GM12878 (cell line): ENCODE data around the gene MCM6. TPM values are rescaled to one million over a fixed set of nuclear protein-coding genes. Genes with fewer than 3 reads are reported as not detected.

Experiments
- HCFC1 ChIP-seq: fragments of 150-350 bp; IDR thresholded peaks from 2 replicates; pipeline ENCODE4 v1.6.1; 2014; ENCODE audit warnings: low read length
- MAX ChIP-seq: IDR thresholded peaks from 2 replicates; pipeline ENCODE4 v1.6.1; 2012; ENCODE audit warnings: low read depth, low read length, improper control_type of control experiment
- MTA2 ChIP-seq: fragments of 450-650 bp; IDR thresholded peaks from 2 replicates; pipeline ENCODE4 v1.6.1; 2016; ENCODE audit warnings: low read depth, mild to moderate bottlenecking, moderate library complexity
- NR2C2 ChIP-seq: IDR thresholded peaks from 2 replicates; pipeline ENCODE4 v1.6.1; 2011; ENCODE audit warnings: borderline replicate concordance, low read depth; ENCODE audit not compliant: control insufficient read depth, insufficient read length
- SUPT20H ChIP-seq: IDR thresholded peaks from 2 replicates; pipeline ENCODE4 v1.6.1; 2011; ENCODE audit warnings: low read depth, mild to moderate bottlenecking, low read length, moderate library complexity, borderline replicate concordance; ENCODE audit not compliant: control insufficient read depth
- TCF3 ChIP-seq: IDR thresholded peaks from 2 replicates; pipeline ENCODE4 v1.6.1; 2012; ENCODE audit warnings: low read depth, mild to moderate bottlenecking, low read length, borderline replicate concordance; ENCODE audit not compliant: insufficient read depth
- ZNF622 ChIP-seq: fragments of 450-650 bp; IDR thresholded peaks from 2 replicates; pipeline ENCODE4 v1.6.1; 2017; ENCODE audit warnings: mild to moderate bottlenecking, inconsistent platforms
- polyA plus RNA-seq, 11 experiments: library from polyadenylated mRNA; depleted of rRNA in 4 of 11; unstranded in 6 of 11; stranded (reverse) in 5 of 11; fragments of >200 nt; fragmentation: Nextera tagmentation in 4 of 11; fragmentation: Illumina TruSeq in 1 of 11; extraction: Ambion mirVana in 4 of 11; extraction: Trizol in 1 of 11; gene quantifications; 1 replicate in 1 of 11; 2 replicates in 10 of 11; pipeline versions ENCODE4 v1.2.1 to v1.2.3, GENCODE V29; 2011 to 2016; ENCODE audit warnings: inconsistent platforms in 2 of 11, missing spikeins in 2 of 11, low read depth in 1 of 11
- total RNA-seq, 4 experiments: library from RNA; depleted of rRNA in 3 of 4; stranded (reverse); fragments of >200 nt in 3 of 4; fragmentation: Illumina TruSeq in 1 of 4; extraction: Trizol in 1 of 4; gene quantifications; 2 replicates each; pipeline versions ENCODE4 v1.2.1 to v1.2.3, GENCODE V29; 2013 to 2021
- TF ChIP-seq, protein P1 (sequence below): IDR thresholded peaks from 2 replicates; pipeline ENCODE4 v1.6.1; 2011; ENCODE audit warnings: low read depth, low read length, improper control_type of control experiment, borderline replicate concordance
- TF ChIP-seq, protein P2 (sequence below): fragments of 450-650 bp; IDR thresholded peaks from 2 replicates; pipeline ENCODE4 v1.6.1; 2016; ENCODE audit warnings: mild to moderate bottlenecking
- TF ChIP-seq, protein P3 (sequence below): fragments of 450-650 bp; IDR thresholded peaks from 2 replicates; pipeline ENCODE4 v1.6.1; 2017; ENCODE audit warnings: antibody characterized with exemption, mild to moderate bottlenecking, moderate library complexity
- TF ChIP-seq, protein P4 (sequence below), 3 experiments: IDR thresholded peaks in 2 of 3; conservative IDR thresholded peaks in 1 of 3; 2 replicates each; pipeline ENCODE4 v1.5.1; 2011; ENCODE audit warnings: low read depth in 3 of 3, low read length in 3 of 3, mild to moderate bottlenecking in 3 of 3, control low read depth in 2 of 3, moderate library complexity in 2 of 3, inconsistent platforms in 1 of 3, mixed read lengths in 1 of 3; ENCODE audit not compliant: control insufficient read depth in 2 of 3, insufficient read depth in 1 of 3; ENCODE audit errors: extremely low read depth in 1 of 3

MCM6 gene
- total and polyA plus RNA-seq, 10 of the 15 experiments (the other 5 are each of a cell fraction or from before 2014, with no cell fraction given), result 37.4 to 118 (median 82.2) TPM

DNA sequence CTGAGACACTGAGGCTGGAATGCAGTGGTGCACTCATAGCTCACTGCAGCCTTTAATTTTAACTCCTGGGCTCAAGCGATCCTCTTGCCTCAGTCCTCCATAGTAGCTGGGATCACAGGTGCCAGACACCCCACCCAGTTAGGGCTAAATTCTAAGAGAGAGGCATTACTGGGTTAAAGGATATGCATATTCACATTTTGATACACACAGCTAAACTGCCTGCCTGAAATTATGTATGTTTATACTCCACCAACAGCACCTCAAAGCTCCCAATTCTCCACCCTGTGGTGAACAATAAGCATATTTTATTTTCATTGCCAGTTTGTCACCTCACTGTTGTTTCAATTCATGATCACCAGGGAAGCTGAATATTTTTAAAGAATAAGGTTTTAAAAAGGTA lies 18.7 kb upstream of the MCM6 start (continued):
- TF ChIP-seq NR2C2 (no peak), HCFC1 (no peak), MTA2 (no peak), ZNF622 (no peak), SUPT20H (no peak), TCF3 (no peak), MAX (no peak)
- TF ChIP-seq, protein P1, sequence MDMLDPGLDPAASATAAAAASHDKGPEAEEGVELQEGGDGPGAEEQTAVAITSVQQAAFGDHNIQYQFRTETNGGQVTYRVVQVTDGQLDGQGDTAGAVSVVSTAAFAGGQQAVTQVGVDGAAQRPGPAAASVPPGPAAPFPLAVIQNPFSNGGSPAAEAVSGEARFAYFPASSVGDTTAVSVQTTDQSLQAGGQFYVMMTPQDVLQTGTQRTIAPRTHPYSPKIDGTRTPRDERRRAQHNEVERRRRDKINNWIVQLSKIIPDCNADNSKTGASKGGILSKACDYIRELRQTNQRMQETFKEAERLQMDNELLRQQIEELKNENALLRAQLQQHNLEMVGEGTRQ, result no peak
- TF ChIP-seq, protein P2, sequence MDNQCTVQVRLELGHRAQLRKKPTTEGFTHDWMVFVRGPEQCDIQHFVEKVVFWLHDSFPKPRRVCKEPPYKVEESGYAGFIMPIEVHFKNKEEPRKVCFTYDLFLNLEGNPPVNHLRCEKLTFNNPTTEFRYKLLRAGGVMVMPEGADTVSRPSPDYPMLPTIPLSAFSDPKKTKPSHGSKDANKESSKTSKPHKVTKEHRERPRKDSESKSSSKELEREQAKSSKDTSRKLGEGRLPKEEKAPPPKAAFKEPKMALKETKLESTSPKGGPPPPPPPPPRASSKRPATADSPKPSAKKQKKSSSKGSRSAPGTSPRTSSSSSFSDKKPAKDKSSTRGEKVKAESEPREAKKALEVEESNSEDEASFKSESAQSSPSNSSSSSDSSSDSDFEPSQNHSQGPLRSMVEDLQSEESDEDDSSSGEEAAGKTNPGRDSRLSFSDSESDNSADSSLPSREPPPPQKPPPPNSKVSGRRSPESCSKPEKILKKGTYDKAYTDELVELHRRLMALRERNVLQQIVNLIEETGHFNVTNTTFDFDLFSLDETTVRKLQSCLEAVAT, result no peak
- TF ChIP-seq, protein P3, sequence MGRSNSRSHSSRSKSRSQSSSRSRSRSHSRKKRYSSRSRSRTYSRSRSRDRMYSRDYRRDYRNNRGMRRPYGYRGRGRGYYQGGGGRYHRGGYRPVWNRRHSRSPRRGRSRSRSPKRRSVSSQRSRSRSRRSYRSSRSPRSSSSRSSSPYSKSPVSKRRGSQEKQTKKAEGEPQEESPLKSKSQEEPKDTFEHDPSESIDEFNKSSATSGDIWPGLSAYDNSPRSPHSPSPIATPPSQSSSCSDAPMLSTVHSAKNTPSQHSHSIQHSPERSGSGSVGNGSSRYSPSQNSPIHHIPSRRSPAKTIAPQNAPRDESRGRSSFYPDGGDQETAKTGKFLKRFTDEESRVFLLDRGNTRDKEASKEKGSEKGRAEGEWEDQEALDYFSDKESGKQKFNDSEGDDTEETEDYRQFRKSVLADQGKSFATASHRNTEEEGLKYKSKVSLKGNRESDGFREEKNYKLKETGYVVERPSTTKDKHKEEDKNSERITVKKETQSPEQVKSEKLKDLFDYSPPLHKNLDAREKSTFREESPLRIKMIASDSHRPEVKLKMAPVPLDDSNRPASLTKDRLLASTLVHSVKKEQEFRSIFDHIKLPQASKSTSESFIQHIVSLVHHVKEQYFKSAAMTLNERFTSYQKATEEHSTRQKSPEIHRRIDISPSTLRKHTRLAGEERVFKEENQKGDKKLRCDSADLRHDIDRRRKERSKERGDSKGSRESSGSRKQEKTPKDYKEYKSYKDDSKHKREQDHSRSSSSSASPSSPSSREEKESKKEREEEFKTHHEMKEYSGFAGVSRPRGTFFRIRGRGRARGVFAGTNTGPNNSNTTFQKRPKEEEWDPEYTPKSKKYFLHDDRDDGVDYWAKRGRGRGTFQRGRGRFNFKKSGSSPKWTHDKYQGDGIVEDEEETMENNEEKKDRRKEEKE, result no peak
- TF ChIP-seq, protein P4, sequence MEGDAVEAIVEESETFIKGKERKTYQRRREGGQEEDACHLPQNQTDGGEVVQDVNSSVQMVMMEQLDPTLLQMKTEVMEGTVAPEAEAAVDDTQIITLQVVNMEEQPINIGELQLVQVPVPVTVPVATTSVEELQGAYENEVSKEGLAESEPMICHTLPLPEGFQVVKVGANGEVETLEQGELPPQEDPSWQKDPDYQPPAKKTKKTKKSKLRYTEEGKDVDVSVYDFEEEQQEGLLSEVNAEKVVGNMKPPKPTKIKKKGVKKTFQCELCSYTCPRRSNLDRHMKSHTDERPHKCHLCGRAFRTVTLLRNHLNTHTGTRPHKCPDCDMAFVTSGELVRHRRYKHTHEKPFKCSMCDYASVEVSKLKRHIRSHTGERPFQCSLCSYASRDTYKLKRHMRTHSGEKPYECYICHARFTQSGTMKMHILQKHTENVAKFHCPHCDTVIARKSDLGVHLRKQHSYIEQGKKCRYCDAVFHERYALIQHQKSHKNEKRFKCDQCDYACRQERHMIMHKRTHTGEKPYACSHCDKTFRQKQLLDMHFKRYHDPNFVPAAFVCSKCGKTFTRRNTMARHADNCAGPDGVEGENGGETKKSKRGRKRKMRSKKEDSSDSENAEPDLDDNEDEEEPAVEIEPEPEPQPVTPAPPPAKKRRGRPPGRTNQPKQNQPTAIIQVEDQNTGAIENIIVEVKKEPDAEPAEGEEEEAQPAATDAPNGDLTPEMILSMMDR (IDR thresholded peaks at IDR 0.05 in 2 of 3, conservative IDR thresholded peaks at IDR 0.05 in 1 of 3; ENCODE audit: control insufficient read depth in 2 of 3, extremely low read depth in 1 of 3, insufficient read depth in 1 of 3, low read depth in 3 of 3, low read length in 3 of 3), result no peak
